ENCODE results near the gene RAB42.
"Not testable (repeated sequence)": the region's sequence is repeated elsewhere in the genome, so short reads cannot be mapped to it uniquely, and the experiment has no call there.

Gene RAB42

GRCh38 chr1:28591708-28592320 is at the start of gene RAB42:
RAB42 (plus strand) TSS chr1:28592265; CDS start chr1:28592512, 247 bp downstream.
- no peaks in the 10 kb centered on the region for H3K27me3 Mint-ChIP-seq
- peak within 1 kb of the TSS; percentile 86 for H3K4me3 Mint-ChIP-seq
- H3K27ac Mint-ChIP-seq = no peak within 1 kb of the TSS

GRCh38 chr1:28545246-28545628 is 46.8 kb upstream of the RAB42 start:
- Mint-ChIP-seq H3K27ac (no peak overlapping the region), H3K36me3 (no peaks in the 10 kb centered on the region), H3K4me3 (no peak overlapping the region), H3K9me3 (ENCODE audit: low read depth) (no peaks in the 10 kb centered on the region), H3K27me3 (no peaks in the 10 kb centered on the region), H3K4me1 (ENCODE audit: low read depth) (no peaks in the 10 kb centered on the region)

More at GRCh38 chr1:28591708-28592320, at the start of gene RAB42:
- Mint-ChIP-seq H3K9me3 (ENCODE audit: low read depth) (no peaks in the 10 kb centered on the region), H3K4me1 (ENCODE audit: low read depth) (peaks cover 5% of the 10 kb centered on the region), H3K36me3 (peaks cover 2% of the 10 kb centered on the region)

GRCh38 chr1:28548318-28548717 is 43.7 kb upstream of the RAB42 start:
- no peaks in the 10 kb centered on the region for H3K9me3 Mint-ChIP-seq (ENCODE audit: low read depth)
- H3K4me3 Mint-ChIP-seq = no peak overlapping the region
- H3K27me3 Mint-ChIP-seq = no peaks in the 10 kb centered on the region
- H3K4me1 Mint-ChIP-seq (ENCODE audit: low read depth) = peaks cover 10% of the 10 kb centered on the region
- no peaks in the 10 kb centered on the region for H3K36me3 Mint-ChIP-seq
- H3K27ac Mint-ChIP-seq = no peak overlapping the region

GRCh38 chr1:28551381-28551780 is 40.7 kb upstream of the RAB42 start:
- peaks cover 25% of the 10 kb centered on the region for H3K4me1 Mint-ChIP-seq (ENCODE audit: low read depth)
- no peak overlapping the region for H3K4me3 Mint-ChIP-seq
- H3K9me3 Mint-ChIP-seq (ENCODE audit: low read depth) = no peaks in the 10 kb centered on the region
- peaks cover 4% of the 10 kb centered on the region for H3K36me3 Mint-ChIP-seq
- no peak overlapping the region for H3K27ac Mint-ChIP-seq
- H3K27me3 Mint-ChIP-seq = no peaks in the 10 kb centered on the region

GRCh38 chr1:28552758-28553663 is 39.1 kb upstream of the RAB42 start, which contains the start of gene TRNAU1AP:
TRNAU1AP (plus strand) TSS chr1:28553085; CDS start chr1:28553111, 26 bp downstream.
- peak within 1 kb of the TSS; percentile 99 for H3K4me3 Mint-ChIP-seq
- H3K27ac Mint-ChIP-seq = peak within 1 kb of the TSS; percentile 97
- H3K27me3 Mint-ChIP-seq = no peaks in the 10 kb centered on the region
- H3K9me3 Mint-ChIP-seq (ENCODE audit: low read depth) = no peaks in the 10 kb centered on the region
- peaks cover 4% of the 10 kb centered on the region for H3K36me3 Mint-ChIP-seq
- peaks cover 26% of the 10 kb centered on the region for H3K4me1 Mint-ChIP-seq (ENCODE audit: low read depth)

GRCh38 chr1:28560886-28561285 is 31.2 kb upstream of the RAB42 start:
- H3K9me3 Mint-ChIP-seq (ENCODE audit: low read depth) = no peaks in the 10 kb centered on the region
- H3K27ac Mint-ChIP-seq = no peak overlapping the region
- H3K4me3 Mint-ChIP-seq = no peak overlapping the region
- peaks cover 1% of the 10 kb centered on the region for H3K4me1 Mint-ChIP-seq (ENCODE audit: low read depth)
- peaks cover 4% of the 10 kb centered on the region for H3K36me3 Mint-ChIP-seq
- H3K27me3 Mint-ChIP-seq = no peaks in the 10 kb centered on the region

GRCh38 chr1:28564310-28564709 is 27.8 kb upstream of the RAB42 start:
- Mint-ChIP-seq H3K9me3 (ENCODE audit: low read depth) (no peaks in the 10 kb centered on the region), H3K4me1 (ENCODE audit: low read depth) (no peaks in the 10 kb centered on the region), H3K27me3 (no peaks in the 10 kb centered on the region), H3K36me3 (peaks cover 6% of the 10 kb centered on the region), H3K27ac (no peak overlapping the region), H3K4me3 (no peak overlapping the region)

- H3K27ac Mint-ChIP-seq = no peak overlapping the region
- no peaks in the 10 kb centered on the region for H3K27me3 Mint-ChIP-seq
- H3K4me3 Mint-ChIP-seq = no peak overlapping the region
- no peaks in the 10 kb centered on the region for H3K9me3 Mint-ChIP-seq (ENCODE audit: low read depth)
- no peaks in the 10 kb centered on the region for H3K4me1 Mint-ChIP-seq (ENCODE audit: low read depth)
- H3K36me3 Mint-ChIP-seq = peaks cover 6% of the 10 kb centered on the region
Observed at GRCh38 chr1:28565040-28565439, 27.0 kb upstream of the RAB42 start.

GRCh38 chr1:28565726-28566125 is 26.3 kb upstream of the RAB42 start:
- Mint-ChIP-seq H3K4me1 (ENCODE audit: low read depth) (no peaks in the 10 kb centered on the region), H3K27ac (no peak overlapping the region), H3K27me3 (no peaks in the 10 kb centered on the region), H3K4me3 (no peak overlapping the region), H3K36me3 (peaks cover 6% of the 10 kb centered on the region), H3K9me3 (ENCODE audit: low read depth) (no peaks in the 10 kb centered on the region)

GRCh38 chr1:28566931-28567330 is 25.1 kb upstream of the RAB42 start:
- Mint-ChIP-seq H3K4me3 (no peak overlapping the region), H3K27ac (no peak overlapping the region), H3K9me3 (ENCODE audit: low read depth) (no peaks in the 10 kb centered on the region)

GRCh38 chr1:28571911-28572310 is 20.2 kb upstream of the RAB42 start:
- Mint-ChIP-seq H3K36me3 (peaks cover 2% of the 10 kb centered on the region), H3K27ac (no peak overlapping the region), H3K9me3 (ENCODE audit: low read depth) (no peaks in the 10 kb centered on the region), H3K4me1 (ENCODE audit: low read depth) (no peaks in the 10 kb centered on the region), H3K27me3 (no peaks in the 10 kb centered on the region), H3K4me3 (no peak overlapping the region)

More at GRCh38 chr1:28566931-28567330, 25.1 kb upstream of the RAB42 start:
- no peaks in the 10 kb centered on the region for H3K27me3 Mint-ChIP-seq
- H3K4me1 Mint-ChIP-seq (ENCODE audit: low read depth) = no peaks in the 10 kb centered on the region
- H3K36me3 Mint-ChIP-seq = peaks cover 6% of the 10 kb centered on the region

GRCh38 chr1:28572891-28573290 is 19.2 kb upstream of the RAB42 start:
- not testable (repeated sequence) for H3K27me3 Mint-ChIP-seq, H3K36me3 Mint-ChIP-seq

GRCh38 chr1:28573564-28573963 is 18.5 kb upstream of the RAB42 start:
- Mint-ChIP-seq H3K4me3 (no peak overlapping the region), H3K9me3 (ENCODE audit: low read depth) (no peaks in the 10 kb centered on the region), H3K27ac (no peak overlapping the region), H3K4me1 (ENCODE audit: low read depth) (peaks cover 9% of the 10 kb centered on the region), H3K27me3 (no peaks in the 10 kb centered on the region), H3K36me3 (peaks cover 6% of the 10 kb centered on the region)

More at GRCh38 chr1:28572891-28573290, 19.2 kb upstream of the RAB42 start:
- not testable (repeated sequence) for H3K9me3 Mint-ChIP-seq (ENCODE audit: low read depth); H3K4me1 Mint-ChIP-seq (ENCODE audit: low read depth); H3K27ac Mint-ChIP-seq; H3K4me3 Mint-ChIP-seq

GRCh38 chr1:28577052-28577678 is 14.9 kb upstream of the RAB42 start:
- no peaks in the 10 kb centered on the region for H3K27me3 Mint-ChIP-seq
- H3K36me3 Mint-ChIP-seq = peaks cover 24% of the 10 kb centered on the region
- peak overlapping the region; percentile 99 for H3K4me3 Mint-ChIP-seq
- peaks cover 26% of the 10 kb centered on the region for H3K4me1 Mint-ChIP-seq (ENCODE audit: low read depth)
- H3K9me3 Mint-ChIP-seq (ENCODE audit: low read depth) = no peaks in the 10 kb centered on the region
- H3K27ac Mint-ChIP-seq = peak overlapping the region; percentile 97
